Measurements from ENCODE around the gene DNAL4.
A peak's percentile ranks its signal among the peaks of the same experiment; 100 is the strongest.
"Not testable (repeated sequence)": the region's sequence is repeated elsewhere in the genome, so short reads cannot be mapped to it uniquely, and the experiment has no call there.

DNAL4 gene

DNA sequence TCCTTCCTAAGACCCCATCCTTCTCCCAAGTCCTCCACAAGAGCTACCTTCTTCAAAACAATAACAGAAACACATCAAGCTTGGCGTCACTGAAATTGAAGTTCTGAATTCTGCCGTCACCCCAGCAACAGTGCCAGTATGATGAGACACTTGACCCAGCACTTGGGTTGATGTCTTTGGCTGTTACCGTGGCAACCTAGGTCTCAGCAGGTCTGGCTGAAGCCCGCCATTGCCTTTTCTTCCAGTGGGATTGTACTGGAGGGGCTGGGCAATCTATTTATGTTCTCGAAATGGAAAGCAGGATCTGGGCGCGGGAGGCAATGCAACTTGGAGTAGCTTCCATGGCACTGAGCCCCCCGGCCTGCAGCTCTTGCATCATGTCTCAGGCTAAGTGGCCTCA, 26.1 kb upstream of the DNAL4 start:
- no peaks in the 10 kb centered on the region for H3K27me3 ChIP-seq (replicated peaks in 2 of 5; ENCODE audit: control insufficient read depth in 4 of 5, insufficient read depth in 5 of 5, low read length in 4 of 5)
- no peak for DNase-seq
- H3K4me3 ChIP-seq (ENCODE audit: control insufficient read depth in 1 of 7, extremely low read depth in 1 of 7, insufficient read depth in 4 of 7, low read depth in 2 of 7, low read length in 6 of 7), result no peak overlapping the region
- H3K36me3 ChIP-seq (ENCODE audit: control insufficient read depth in 4 of 4, insufficient read depth in 4 of 4, low read length in 3 of 4), result no peaks in the 10 kb centered on the region
- ChIA-PET CTCF (interaction anchor here (2.1 kb wide), 1 partner anchor 51 kb away, joined by 6 read pairs; no protein-coding TSS in a partner anchor), POLR2A (no interaction called here)
- no peaks in the 10 kb centered on the region for H3K9me3 ChIP-seq (ENCODE audit: control extremely low read depth in 1 of 5, control insufficient read depth in 4 of 5, insufficient read depth in 2 of 5, low read depth in 1 of 5, low read length in 4 of 5)
- WGBS (ENCODE audit: insufficient coverage), result 93% methylated on average over 6 of the region's 8 CpGs
- H3K4me1 ChIP-seq (ENCODE audit: control extremely low read depth in 1 of 4, control insufficient read depth in 4 of 4, insufficient read depth in 4 of 4, low read length in 3 of 4), result no peaks in the 10 kb centered on the region
- no peak overlapping the region for H3K27ac ChIP-seq (ENCODE audit: insufficient read depth in 1 of 2, low read depth in 1 of 2, low read length in 2 of 2, poor library complexity in 1 of 2, severe bottlenecking in 2 of 2)

DNA sequence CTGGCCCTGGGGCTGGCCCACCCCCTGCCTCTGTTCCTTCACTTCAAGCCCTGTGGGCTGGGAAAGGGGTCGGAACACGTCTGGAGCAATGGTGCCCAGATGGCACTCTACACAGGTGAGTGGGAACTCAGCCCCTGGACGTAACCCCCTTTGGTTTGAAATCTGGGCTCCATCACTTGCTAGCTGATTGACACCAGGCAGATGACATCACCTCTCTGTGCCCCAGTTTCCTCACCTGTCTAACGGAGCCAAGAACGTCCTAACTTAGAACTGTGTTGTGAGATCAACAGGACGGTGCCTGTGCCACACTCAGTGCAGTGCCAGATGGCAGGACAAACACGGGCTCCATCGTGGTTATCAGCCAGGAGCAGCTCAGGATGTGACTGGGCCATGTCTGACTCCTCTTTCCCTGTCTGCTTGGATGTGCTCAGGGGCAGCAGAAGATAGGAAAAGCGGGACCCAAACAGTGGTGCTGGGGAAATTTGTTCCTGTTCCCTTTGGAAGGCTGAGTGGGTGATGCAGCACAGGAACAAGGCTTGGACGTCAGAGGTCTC, 25.5 kb upstream of the DNAL4 start:
- H3K4me3 ChIP-seq (ENCODE audit: control insufficient read depth in 1 of 7, extremely low read depth in 1 of 7, insufficient read depth in 4 of 7, low read depth in 2 of 7, low read length in 6 of 7), result no peak overlapping the region
- CTCF ChIA-PET, result interaction anchor here (1.3 to 2.1 kb wide), 2 partner anchors 23 to 50 kb away, joined by 3 to 6 read pairs; no protein-coding TSS in a partner anchor

DNA sequence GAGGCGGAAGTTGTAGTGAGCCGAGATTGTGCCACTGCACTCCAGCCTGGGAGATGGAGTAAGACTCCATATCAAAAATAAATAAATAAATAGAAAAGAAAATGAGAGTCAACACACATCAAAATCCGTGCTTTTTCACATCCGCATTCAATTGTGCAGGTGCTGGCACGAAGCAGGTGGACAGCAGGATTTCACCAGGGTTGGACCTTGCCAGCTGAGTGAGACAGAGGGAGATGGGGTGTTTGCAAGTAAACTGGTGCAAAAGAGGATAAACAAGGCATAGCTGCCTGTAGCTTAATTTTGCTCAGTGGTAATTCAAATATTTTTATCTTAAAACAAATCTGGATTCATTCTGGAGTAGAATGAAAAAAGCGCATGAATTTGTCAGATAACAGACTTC, 23.3 kb upstream of the DNAL4 start:
- Histone ChIP-seq H3K27ac (ENCODE audit: insufficient read depth in 1 of 2, low read depth in 1 of 2, low read length in 2 of 2, poor library complexity in 1 of 2, severe bottlenecking in 2 of 2) (no peak overlapping the region), H3K9me3 (ENCODE audit: control extremely low read depth in 1 of 5, control insufficient read depth in 4 of 5, insufficient read depth in 2 of 5, low read depth in 1 of 5, low read length in 4 of 5) (no peaks in the 10 kb centered on the region), H3K36me3 (ENCODE audit: control insufficient read depth in 4 of 4, insufficient read depth in 4 of 4, low read length in 3 of 4) (no peaks in the 10 kb centered on the region), H3K4me1 (ENCODE audit: control extremely low read depth in 1 of 4, control insufficient read depth in 4 of 4, insufficient read depth in 4 of 4, low read length in 3 of 4) (no peaks in the 10 kb centered on the region), H3K27me3 (replicated peaks in 2 of 5; ENCODE audit: control insufficient read depth in 4 of 5, insufficient read depth in 5 of 5, low read length in 4 of 5) (no peaks in the 10 kb centered on the region), H3K4me3 (ENCODE audit: control insufficient read depth in 1 of 7, extremely low read depth in 1 of 7, insufficient read depth in 4 of 7, low read depth in 2 of 7, low read length in 6 of 7) (no peak overlapping the region)
- CTCF ChIA-PET, result interaction anchor here (1.3 to 2.9 kb wide), 3 partner anchors 9 to 48 kb away, joined by 3 to 8 read pairs (median 3); no protein-coding TSS in a partner anchor
- 100% methylated on average over 3 of the region's 6 CpGs for WGBS (ENCODE audit: insufficient coverage)
- POLR2A ChIA-PET, result no interaction called here
- no peak for DNase-seq

More for the DNA sequence above, 25.5 kb upstream of the DNAL4 start:
- H3K4me1 ChIP-seq (ENCODE audit: control extremely low read depth in 1 of 4, control insufficient read depth in 4 of 4, insufficient read depth in 4 of 4, low read length in 3 of 4), result no peaks in the 10 kb centered on the region
- H3K9me3 ChIP-seq (ENCODE audit: control extremely low read depth in 1 of 5, control insufficient read depth in 4 of 5, insufficient read depth in 2 of 5, low read depth in 1 of 5, low read length in 4 of 5), result no peaks in the 10 kb centered on the region
- 90% methylated on average over 8 of the region's 10 CpGs for WGBS (ENCODE audit: insufficient coverage)
- DNase-seq, result no peak
- POLR2A ChIA-PET, result no interaction called here
- H3K36me3 ChIP-seq (ENCODE audit: control insufficient read depth in 4 of 4, insufficient read depth in 4 of 4, low read length in 3 of 4), result no peaks in the 10 kb centered on the region
- H3K27me3 ChIP-seq (replicated peaks in 2 of 5; ENCODE audit: control insufficient read depth in 4 of 5, insufficient read depth in 5 of 5, low read length in 4 of 5), result no peaks in the 10 kb centered on the region
- H3K27ac ChIP-seq (ENCODE audit: insufficient read depth in 1 of 2, low read depth in 1 of 2, low read length in 2 of 2, poor library complexity in 1 of 2, severe bottlenecking in 2 of 2), result no peak overlapping the region

DNA sequence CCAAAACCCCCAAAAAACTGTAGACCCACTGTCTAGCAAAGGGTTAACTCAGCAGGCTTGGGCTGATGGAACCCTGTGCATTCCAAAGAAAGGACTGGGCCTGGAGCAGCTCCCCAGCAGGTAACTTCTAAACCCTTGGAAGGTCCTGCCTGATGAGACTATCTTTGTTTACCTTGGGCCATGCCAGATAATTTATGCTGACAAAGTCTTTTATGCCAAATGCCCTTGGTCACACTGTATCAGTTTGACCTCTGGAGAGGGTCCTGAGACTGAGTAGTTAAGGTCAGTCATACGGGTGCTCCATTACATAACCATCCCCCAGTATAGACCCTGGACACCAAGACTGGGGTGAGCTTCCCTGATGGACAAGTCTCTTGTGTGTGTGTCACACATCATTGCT, 21.9 kb upstream of the DNAL4 start:
- POLR2A ChIA-PET, result no interaction called here
- Histone ChIP-seq H3K4me3 (ENCODE audit: control insufficient read depth in 1 of 7, extremely low read depth in 1 of 7, insufficient read depth in 4 of 7, low read depth in 2 of 7, low read length in 6 of 7) (no peak overlapping the region), H3K9me3 (ENCODE audit: control extremely low read depth in 1 of 5, control insufficient read depth in 4 of 5, insufficient read depth in 2 of 5, low read depth in 1 of 5, low read length in 4 of 5) (peaks cover 0 to 3% (median 0%) of the 10 kb centered on the region in 5 experiments), H3K27ac (ENCODE audit: insufficient read depth in 1 of 2, low read depth in 1 of 2, low read length in 2 of 2, poor library complexity in 1 of 2, severe bottlenecking in 2 of 2) (no peak overlapping the region), H3K4me1 (ENCODE audit: control extremely low read depth in 1 of 4, control insufficient read depth in 4 of 4, insufficient read depth in 4 of 4, low read length in 3 of 4) (no peaks in the 10 kb centered on the region), H3K36me3 (ENCODE audit: control insufficient read depth in 4 of 4, insufficient read depth in 4 of 4, low read length in 3 of 4) (no peaks in the 10 kb centered on the region), H3K27me3 (replicated peaks in 2 of 5; ENCODE audit: control insufficient read depth in 4 of 5, insufficient read depth in 5 of 5, low read length in 4 of 5) (no peaks in the 10 kb centered on the region)
- DNase-seq, result no peak
- CTCF ChIA-PET, result interaction anchor here (1.0 to 2.9 kb wide), 3 partner anchors 10 to 46 kb away, joined by 3 to 8 read pairs (median 3); no protein-coding TSS in a partner anchor
- WGBS (ENCODE audit: insufficient coverage), result 100% methylated on average over 1 of the region's 1 CpG

DNA sequence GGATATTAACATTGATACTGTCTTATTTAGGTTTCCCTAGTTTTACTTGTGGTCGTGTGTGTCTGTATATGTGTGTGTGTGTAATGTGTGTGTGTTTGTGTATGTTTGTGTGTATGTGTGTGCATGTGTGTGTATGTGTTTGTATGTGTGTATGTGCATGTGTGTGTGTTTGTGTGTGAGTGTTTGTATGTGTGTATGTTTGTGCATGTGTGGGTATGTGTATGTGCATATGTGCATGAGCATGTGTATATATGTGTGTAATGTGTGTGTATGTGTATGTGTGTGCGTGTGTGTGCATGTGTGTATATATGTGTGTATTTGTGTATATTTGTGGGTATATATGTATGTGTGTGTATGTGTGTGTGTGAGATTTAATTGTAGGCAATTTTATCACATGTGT, 17.3 kb upstream of the DNAL4 start:
- H3K27ac ChIP-seq (ENCODE audit: insufficient read depth in 1 of 2, low read depth in 1 of 2, low read length in 2 of 2, poor library complexity in 1 of 2, severe bottlenecking in 2 of 2), result no peak overlapping the region
- H3K27me3 ChIP-seq (replicated peaks in 2 of 5; ENCODE audit: control insufficient read depth in 4 of 5, insufficient read depth in 5 of 5, low read length in 4 of 5), result peaks cover 0 to 2% (median 0%) of the 10 kb centered on the region in 5 experiments
- CTCF ChIA-PET, result no interaction called here
- H3K4me1 ChIP-seq (ENCODE audit: control extremely low read depth in 1 of 4, control insufficient read depth in 4 of 4, insufficient read depth in 4 of 4, low read length in 3 of 4), result no peaks in the 10 kb centered on the region
- POLR2A ChIA-PET, result no interaction called here
- 100% methylated on average over 1 of the region's 2 CpGs for WGBS (ENCODE audit: insufficient coverage)
- DNase-seq, result no peak
- H3K9me3 ChIP-seq (ENCODE audit: control extremely low read depth in 1 of 5, control insufficient read depth in 4 of 5, insufficient read depth in 2 of 5, low read depth in 1 of 5, low read length in 4 of 5), result peaks cover 0 to 14% (median 5%) of the 10 kb centered on the region in 5 experiments
- no peak overlapping the region for H3K4me3 ChIP-seq (ENCODE audit: control insufficient read depth in 1 of 7, extremely low read depth in 1 of 7, insufficient read depth in 4 of 7, low read depth in 2 of 7, low read length in 6 of 7)
- H3K36me3 ChIP-seq (ENCODE audit: control insufficient read depth in 4 of 4, insufficient read depth in 4 of 4, low read length in 3 of 4), result no peaks in the 10 kb centered on the region

DNA sequence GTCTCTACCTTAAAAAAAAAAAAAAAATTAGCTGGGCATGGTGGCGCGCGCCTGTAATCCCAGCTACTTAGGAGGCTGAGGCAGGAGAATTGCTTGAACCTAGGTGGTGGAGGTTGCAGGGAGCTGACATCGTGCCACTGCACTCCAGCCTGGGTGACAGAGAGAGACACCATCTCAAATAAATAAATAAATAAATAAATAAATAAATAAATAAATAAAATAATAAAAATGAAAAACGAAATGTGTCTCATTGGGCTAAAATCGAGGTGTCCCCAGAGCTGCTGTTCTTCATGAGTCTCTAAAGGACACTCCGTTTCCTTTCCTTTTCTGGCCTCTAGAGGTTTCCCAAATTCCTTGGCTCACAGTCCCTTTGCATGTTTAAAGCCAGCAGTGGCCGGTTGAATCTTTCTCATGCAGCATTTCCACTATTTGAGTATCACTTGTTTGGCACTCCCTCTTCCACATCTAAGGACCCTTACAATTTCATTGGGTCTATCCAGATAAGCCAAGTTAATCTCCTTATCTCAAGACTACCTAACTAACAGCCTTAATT, 11.2 kb upstream of the DNAL4 start:
- H3K9me3 ChIP-seq (ENCODE audit: control extremely low read depth in 1 of 5, control insufficient read depth in 4 of 5, insufficient read depth in 2 of 5, low read depth in 1 of 5, low read length in 4 of 5); DNase-seq; H3K27ac ChIP-seq (ENCODE audit: insufficient read depth in 1 of 2, low read depth in 1 of 2, low read length in 2 of 2, poor library complexity in 1 of 2, severe bottlenecking in 2 of 2); H3K4me1 ChIP-seq (ENCODE audit: control extremely low read depth in 1 of 4, control insufficient read depth in 4 of 4, insufficient read depth in 4 of 4, low read length in 3 of 4); H3K4me3 ChIP-seq (ENCODE audit: control insufficient read depth in 1 of 7, extremely low read depth in 1 of 7, insufficient read depth in 4 of 7, low read depth in 2 of 7, low read length in 6 of 7); H3K36me3 ChIP-seq (ENCODE audit: control insufficient read depth in 4 of 4, insufficient read depth in 4 of 4, low read length in 3 of 4): not testable (repeated sequence)
- POLR2A ChIA-PET, result interaction anchor here (0.6 kb wide), 1 partner anchor 36 kb away, joined by 3 read pairs; no protein-coding TSS in a partner anchor
- peaks cover 0 to 20% (median 9%) of the 10 kb centered on the region in 5 experiments for H3K27me3 ChIP-seq (replicated peaks in 2 of 5; ENCODE audit: control insufficient read depth in 4 of 5, insufficient read depth in 5 of 5, low read length in 4 of 5)
- CTCF ChIA-PET, result interaction anchor here (1.4 kb wide), 1 partner anchor 37 kb away, joined by 4 read pairs; no protein-coding TSS in a partner anchor
- WGBS (ENCODE audit: insufficient coverage), result 72% methylated on average over 4 of the region's 8 CpGs

DNA sequence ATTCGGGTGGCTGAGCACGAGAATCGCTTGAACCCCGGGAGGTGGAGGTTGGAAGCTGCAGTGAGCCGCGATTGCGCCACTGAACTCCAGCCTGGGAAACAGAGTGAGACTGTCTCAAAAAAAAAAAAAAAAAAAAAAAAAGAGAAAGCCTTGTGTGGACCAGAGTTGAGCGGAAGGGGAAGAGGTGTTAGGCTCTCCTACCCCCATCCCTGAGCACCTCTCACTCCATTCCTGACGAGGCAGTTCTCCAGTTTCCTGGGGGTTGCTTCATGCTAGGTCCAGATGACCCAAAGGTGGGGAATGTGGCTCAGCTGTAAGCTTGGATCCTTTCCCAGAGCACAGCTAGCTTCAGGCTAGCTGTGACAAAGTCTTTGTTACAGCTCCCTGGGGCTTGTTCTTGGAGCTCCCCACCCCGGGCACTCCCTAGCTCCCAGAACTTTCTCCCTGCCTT, 8.8 kb upstream of the DNAL4 start:
- DNase-seq, result peak in 2 of 3 donors; percentile 4 to 11
- POLR2A ChIA-PET, result no interaction called here
- CTCF ChIA-PET, result interaction anchor here (1.1 to 2.1 kb wide), 2 partner anchors 19 to 34 kb away, joined by 3 to 7 read pairs; no protein-coding TSS in a partner anchor

More for the DNA sequence above, 8.8 kb upstream of the DNAL4 start:
- Histone ChIP-seq H3K9me3 (ENCODE audit: control extremely low read depth in 1 of 5, control insufficient read depth in 4 of 5, insufficient read depth in 2 of 5, low read depth in 1 of 5, low read length in 4 of 5) (peaks cover 0 to 7% (median 0%) of the 10 kb centered on the region in 5 experiments), H3K4me3 (ENCODE audit: control insufficient read depth in 1 of 7, extremely low read depth in 1 of 7, insufficient read depth in 4 of 7, low read depth in 2 of 7, low read length in 6 of 7) (no peak overlapping the region), H3K36me3 (ENCODE audit: control insufficient read depth in 4 of 4, insufficient read depth in 4 of 4, low read length in 3 of 4) (no peaks in the 10 kb centered on the region), H3K27me3 (replicated peaks in 2 of 5; ENCODE audit: control insufficient read depth in 4 of 5, insufficient read depth in 5 of 5, low read length in 4 of 5) (peaks cover 0 to 38% (median 9%) of the 10 kb centered on the region in 5 experiments), H3K27ac (ENCODE audit: insufficient read depth in 1 of 2, low read depth in 1 of 2, low read length in 2 of 2, poor library complexity in 1 of 2, severe bottlenecking in 2 of 2) (no peak overlapping the region), H3K4me1 (ENCODE audit: control extremely low read depth in 1 of 4, control insufficient read depth in 4 of 4, insufficient read depth in 4 of 4, low read length in 3 of 4) (no peaks in the 10 kb centered on the region)
- WGBS (ENCODE audit: insufficient coverage), result 20% methylated on average over 1 of the region's 10 CpGs

Measured in common myeloid progenitor, CD34-positive (primary cell).